Measurements from ENCODE around the gene MYH14. TPM values are rescaled to one million over a fixed set of nuclear protein-coding genes. Genes with fewer than 3 reads are reported as not detected.

The MYH14 gene
- total RNA-seq, 1 donor from 2014 or later, result 1.6 TPM

GRCh38 chr19:50209131-50209530, 5.7 kb downstream of the MYH14 start:
- Histone ChIP-seq H3K36me3 (no peaks in the 10 kb centered on the region), H4K20me1 (ENCODE audit: low read depth) (peaks cover 5% of the 10 kb centered on the region), H3K9me3 (ENCODE audit: low read depth) (peaks cover 5% of the 10 kb centered on the region), H3K4me2 (no peak overlapping the region), H3K4me1 (peaks cover 5% of the 10 kb centered on the region), H3K79me2 (ENCODE audit: low read depth) (no peaks in the 10 kb centered on the region), H3K4me3 (no peak overlapping the region), H2AFZ (replicated peaks) (no peak overlapping the region), H3K27me3 (peaks cover 21% of the 10 kb centered on the region), H3K9ac (no peak overlapping the region), H3K27ac (no peak overlapping the region), H3F3A (ENCODE audit: low read depth) (peaks cover 17% of the 10 kb centered on the region)
- peaks cover 16% of the 10 kb centered on the region for H3K27me3 Mint-ChIP-seq (ENCODE audit: insufficient read depth, low read depth)
- no peaks in the 10 kb centered on the region for H3K36me3 Mint-ChIP-seq
- no peak overlapping the region for H3K27ac Mint-ChIP-seq
- no peak for TF ChIP-seq EZH2 (IDR thresholded peaks at IDR 0.05)
- TF ChIP-seq EZH2phosphoT487 (IDR thresholded peaks at IDR 0.05), result no peak
- TF ChIP-seq CTCF (IDR thresholded peaks at IDR 0.05), result no peak
- peaks cover 10% of the 10 kb centered on the region for H3K4me1 Mint-ChIP-seq
- DNase-seq (ENCODE audit: low spot score), result no peak
- no peak overlapping the region for H3K4me3 Mint-ChIP-seq
- H3K9me3 Mint-ChIP-seq, result peaks cover 5% of the 10 kb centered on the region

- H2AFZ ChIP-seq (replicated peaks), result no peak overlapping the region
- peaks cover 5% of the 10 kb centered on the region for H3K9me3 ChIP-seq (ENCODE audit: low read depth)
- no peaks in the 10 kb centered on the region for H3K36me3 ChIP-seq
- H3K27ac ChIP-seq, result no peak overlapping the region
- no peak for DNase-seq (ENCODE audit: low spot score)
- no peak overlapping the region for H3K4me2 ChIP-seq
- H3K9me3 Mint-ChIP-seq, result peaks cover 5% of the 10 kb centered on the region
- H3K4me3 ChIP-seq, result no peak overlapping the region
- H3K27ac Mint-ChIP-seq, result no peak overlapping the region
- H3K79me2 ChIP-seq (ENCODE audit: low read depth), result no peaks in the 10 kb centered on the region
- peaks cover 7% of the 10 kb centered on the region for H3F3A ChIP-seq (ENCODE audit: low read depth)
- H3K4me1 Mint-ChIP-seq, result peaks cover 6% of the 10 kb centered on the region
- no peak overlapping the region for H3K4me3 Mint-ChIP-seq
- H3K27me3 Mint-ChIP-seq (ENCODE audit: insufficient read depth, low read depth), result peaks cover 10% of the 10 kb centered on the region
- no peaks in the 10 kb centered on the region for H4K20me1 ChIP-seq (ENCODE audit: low read depth)
- H3K4me1 ChIP-seq, result peaks cover 5% of the 10 kb centered on the region
- H3K36me3 Mint-ChIP-seq, result no peaks in the 10 kb centered on the region
- H3K27me3 ChIP-seq, result peaks cover 8% of the 10 kb centered on the region
- no peak overlapping the region for H3K9ac ChIP-seq
- TF ChIP-seq CTCF (IDR thresholded peaks at IDR 0.05), result no peak
- no peak for TF ChIP-seq EZH2 (IDR thresholded peaks at IDR 0.05)
- no peak for TF ChIP-seq EZH2phosphoT487 (IDR thresholded peaks at IDR 0.05)
Measured at GRCh38 chr19:50210425-50210824, 7.0 kb downstream of the MYH14 start.

GRCh38 chr19:50213925-50214324, 10.5 kb downstream of the MYH14 start:
- H3K27me3 Mint-ChIP-seq (ENCODE audit: insufficient read depth, low read depth), result peaks cover 4% of the 10 kb centered on the region
- Histone ChIP-seq H3K9me3 (ENCODE audit: low read depth) (peaks cover 5% of the 10 kb centered on the region), H3K27me3 (no peaks in the 10 kb centered on the region), H3K27ac (no peak overlapping the region), H3F3A (ENCODE audit: low read depth) (no peaks in the 10 kb centered on the region), H3K4me2 (no peak overlapping the region), H4K20me1 (ENCODE audit: low read depth) (no peaks in the 10 kb centered on the region), H3K4me1 (peaks cover 5% of the 10 kb centered on the region), H3K4me3 (no peak overlapping the region), H3K36me3 (no peaks in the 10 kb centered on the region), H3K9ac (no peak overlapping the region), H2AFZ (replicated peaks) (no peak overlapping the region), H3K79me2 (ENCODE audit: low read depth) (no peaks in the 10 kb centered on the region)
- no peak overlapping the region for H3K27ac Mint-ChIP-seq
- no peak overlapping the region for H3K4me3 Mint-ChIP-seq
- TF ChIP-seq EZH2 (IDR thresholded peaks at IDR 0.05) (no peak), CTCF (IDR thresholded peaks at IDR 0.05) (no peak), EZH2phosphoT487 (IDR thresholded peaks at IDR 0.05) (no peak)
- peaks cover 12% of the 10 kb centered on the region for H3K4me1 Mint-ChIP-seq
- no peak for DNase-seq (ENCODE audit: low spot score)
- peaks cover 5% of the 10 kb centered on the region for H3K9me3 Mint-ChIP-seq
- no peaks in the 10 kb centered on the region for H3K36me3 Mint-ChIP-seq

All from neural progenitor cell (in vitro differentiated cells).